ENCODE data around the gene PIAS4.

The PIAS4 gene

DNA sequence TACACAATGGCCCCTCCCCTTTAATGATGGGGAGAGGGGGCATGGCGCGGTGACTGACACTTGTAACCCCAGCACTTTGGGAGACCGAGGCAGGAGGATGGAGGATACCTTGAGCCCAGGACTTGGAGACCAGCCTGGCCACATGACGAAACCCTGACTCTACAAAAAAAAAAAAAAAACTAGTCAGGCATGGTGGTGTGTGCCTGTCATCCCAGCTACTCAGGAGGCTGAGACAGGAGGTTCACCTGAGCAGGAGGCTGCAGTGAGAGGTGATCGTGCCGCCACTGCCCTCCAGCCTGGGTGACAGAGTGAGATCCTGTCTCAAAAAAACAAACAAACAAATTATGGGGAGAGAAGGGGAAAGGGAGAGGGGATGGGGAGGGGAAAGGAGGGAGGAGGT is 72.9 kb downstream of the PIAS4 start:
- no peak for DNase-seq

GRCh38 chr19:4081441-4082129 is 74.0 kb downstream of the PIAS4 start:
- DNase-seq, result no peak

GRCh38 chr19:4082172-4082571 is 74.6 kb downstream of the PIAS4 start:
- DNase-seq, result no peak

- DNase-seq, result no peak
Measured at GRCh38 chr19:4083677-4084546, 76.4 kb downstream of the PIAS4 start.

DNA sequence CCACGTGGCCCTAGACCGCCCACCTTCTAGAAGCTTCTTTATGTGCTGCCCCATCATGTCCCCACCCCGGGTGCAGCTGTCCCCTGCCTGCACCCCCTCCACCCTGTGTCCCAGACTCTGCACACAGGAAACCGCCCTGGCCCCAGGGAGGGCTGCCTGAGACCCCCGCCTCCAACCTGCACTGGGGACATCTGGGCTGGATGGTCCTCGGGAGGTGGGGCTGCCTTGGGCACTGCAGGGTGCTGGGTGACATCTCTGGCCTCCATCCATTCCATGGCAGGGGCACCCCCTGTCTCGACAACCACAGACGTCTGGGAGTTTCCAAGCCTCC is 77.0 kb downstream of the PIAS4 start:
- DNase-seq, result no peak

- DNase-seq, result no peak
Measured at GRCh38 chr19:4086411-4086867, 78.9 kb downstream of the PIAS4 start.

GRCh38 chr19:4087787-4088679 is 80.5 kb downstream of the PIAS4 start:
- DNase-seq, result no peak

- DNase-seq, result no peak
Measured at GRCh38 chr19:4088975-4089374, 81.4 kb downstream of the PIAS4 start.
